Thymus (tissue), 11 donors: ENCODE measurements around the gene NEURL3. TPM values are rescaled to one million over a fixed set of nuclear protein-coding genes. Genes with fewer than 3 reads are reported as not detected.

Experiments used
- DNase-seq, 9 donors: peaks; one replicate each; pipeline ENCODE4 v3.0.0-alpha.2; 2013; ENCODE audit warnings: low spot score in 9 of 9, low read depth in 6 of 9, missing footprints in 1 of 9
- H3K27ac ChIP-seq, 2 donors: one replicate each; pipeline ENCODE4 v1.5.1; 2013; ENCODE audit warnings: control low read depth in 1 of 2, low read depth in 1 of 2, low read length in 1 of 2, mild to moderate bottlenecking in 1 of 2, moderate library complexity in 1 of 2
- H3K27me3 ChIP-seq, 2 donors: one replicate each; pipeline ENCODE4 v1.5.1; 2013; ENCODE audit warnings: low read length in 1 of 2; ENCODE audit not compliant: control insufficient read depth in 2 of 2, insufficient read depth in 1 of 2
- H3K36me3 ChIP-seq, 2 donors: one replicate each; pipeline ENCODE4 v1.5.1; 2013; ENCODE audit warnings: low read length in 1 of 2, mild to moderate bottlenecking in 1 of 2, moderate library complexity in 1 of 2; ENCODE audit not compliant: control insufficient read depth in 2 of 2, insufficient read depth in 2 of 2
- H3K4me1 ChIP-seq, 2 donors: one replicate each; pipeline ENCODE4 v1.5.1; 2013; ENCODE audit warnings: low read length in 2 of 2; ENCODE audit not compliant: control insufficient read depth in 2 of 2, insufficient read depth in 2 of 2
- H3K4me3 ChIP-seq, 2 donors: one replicate each; pipeline ENCODE4 v1.5.1; 2013; ENCODE audit warnings: low read length in 2 of 2, control low read depth in 1 of 2, mild to moderate bottlenecking in 1 of 2
- H3K9me3 ChIP-seq, 2 donors: one replicate each; pipeline ENCODE4 v1.5.1; 2013; ENCODE audit warnings: low read length in 1 of 2, mild to moderate bottlenecking in 1 of 2; ENCODE audit not compliant: control insufficient read depth in 2 of 2, insufficient read depth in 1 of 2
- WGBS: extraction: QIAGEN DNeasy Blood & Tissue Kit; methylation state at CpG from one replicate; pipeline ENCODE4 v1.1.7; 2013; 5-methylcytosine and 5-hydroxymethylcytosine counted together
- polyA plus RNA-seq: library from polyadenylated mRNA; stranded (reverse); fragments of 200-250 nt; gene quantifications from one replicate; pipeline ENCODE4 v1.2.3, GENCODE V29; 2013
- total RNA-seq: library from RNA; stranded (reverse); fragments of 120-200 nt; gene quantifications from one replicate; pipeline ENCODE4 v1.2.4, GENCODE V29; 2013
- donor health status: healthy.

The NEURL3 gene
- total and polyA plus RNA-seq, 2 donors = 1.8 to 9.0 TPM

DNA sequence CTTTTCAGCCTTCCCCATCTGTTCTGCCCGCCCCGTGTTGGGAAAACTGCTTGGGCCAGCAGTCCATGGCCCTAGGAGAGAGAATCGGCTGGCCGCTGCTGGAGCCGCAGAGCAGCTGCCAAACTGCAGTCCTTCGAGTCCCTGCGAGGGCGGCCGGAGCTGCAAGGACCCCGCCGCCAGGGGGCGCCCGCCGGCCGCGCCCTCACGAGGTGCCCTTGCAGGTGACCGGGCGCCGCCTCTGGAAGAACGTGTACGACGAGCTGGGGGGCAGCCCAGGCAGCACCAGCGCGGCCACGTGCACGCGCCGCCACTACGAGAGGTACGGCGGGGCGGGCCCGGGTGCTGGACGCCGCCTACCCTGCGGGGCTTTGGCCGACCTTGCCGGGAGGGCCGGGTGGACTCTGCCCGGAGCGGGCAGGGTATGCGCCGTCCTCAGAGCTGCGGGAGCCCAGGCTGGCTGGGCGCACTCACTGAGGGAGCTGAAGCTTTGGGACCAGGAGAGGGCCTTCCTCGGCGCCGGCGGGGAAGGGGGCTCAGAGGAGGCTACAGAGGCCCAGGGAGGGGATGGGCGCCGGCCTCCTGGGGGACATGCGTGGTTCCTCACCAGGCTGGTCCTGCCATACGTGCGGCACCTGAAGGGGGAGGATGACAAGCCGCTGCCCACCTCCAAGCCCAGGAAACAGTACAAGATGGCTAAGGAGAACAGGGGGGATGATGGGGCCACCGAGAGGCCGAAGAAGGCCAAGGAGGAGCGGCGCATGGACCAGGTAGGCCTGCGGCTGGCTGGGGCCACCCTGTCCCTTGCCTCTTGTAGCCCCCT, 45.0 kb upstream of the NEURL3 start:
- Histone ChIP-seq H3K9me3 (no peaks in the 10 kb centered on the region), H3K4me3 (no peak overlapping the region), H3K27ac (no peak overlapping the region), H3K4me1 (peaks cover 7 to 18% of the 10 kb centered on the region in 2 donors), H3K36me3 (peaks cover 50 to 56% of the 10 kb centered on the region in 2 donors), H3K27me3 (no peaks in the 10 kb centered on the region)
- 95% methylated on average over 61 of the region's 61 CpGs for whole genome bisulfite sequencing
- no peak for DNase-seq

DNA sequence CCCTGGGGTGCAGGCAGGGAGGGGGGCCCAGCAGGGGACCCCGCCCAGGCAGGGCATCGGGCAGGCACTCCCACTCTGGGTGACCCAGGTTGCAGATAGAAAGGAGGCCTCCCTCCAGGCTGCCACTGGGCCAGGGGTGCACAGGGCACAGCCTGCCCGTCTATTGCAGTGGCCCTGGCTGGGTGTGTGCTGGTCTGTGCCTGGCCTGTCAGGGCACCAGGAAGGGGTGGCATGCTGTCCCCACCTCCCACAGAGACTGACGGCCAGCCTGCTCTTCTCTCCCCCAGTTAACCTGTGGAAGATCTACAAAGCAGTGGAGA, 44.3 kb upstream of the NEURL3 start:
- WGBS = 97% methylated on average over 4 of the region's 4 CpGs
- peaks cover 7 to 15% of the 10 kb centered on the region in 2 donors for H3K4me1 ChIP-seq
- H3K27me3 ChIP-seq = no peaks in the 10 kb centered on the region
- no peaks in the 10 kb centered on the region for H3K9me3 ChIP-seq
- DNase-seq = no peak
- H3K36me3 ChIP-seq = peaks cover 51 to 56% of the 10 kb centered on the region in 2 donors
- H3K4me3 ChIP-seq = no peak overlapping the region
- no peak overlapping the region for H3K27ac ChIP-seq

DNA sequence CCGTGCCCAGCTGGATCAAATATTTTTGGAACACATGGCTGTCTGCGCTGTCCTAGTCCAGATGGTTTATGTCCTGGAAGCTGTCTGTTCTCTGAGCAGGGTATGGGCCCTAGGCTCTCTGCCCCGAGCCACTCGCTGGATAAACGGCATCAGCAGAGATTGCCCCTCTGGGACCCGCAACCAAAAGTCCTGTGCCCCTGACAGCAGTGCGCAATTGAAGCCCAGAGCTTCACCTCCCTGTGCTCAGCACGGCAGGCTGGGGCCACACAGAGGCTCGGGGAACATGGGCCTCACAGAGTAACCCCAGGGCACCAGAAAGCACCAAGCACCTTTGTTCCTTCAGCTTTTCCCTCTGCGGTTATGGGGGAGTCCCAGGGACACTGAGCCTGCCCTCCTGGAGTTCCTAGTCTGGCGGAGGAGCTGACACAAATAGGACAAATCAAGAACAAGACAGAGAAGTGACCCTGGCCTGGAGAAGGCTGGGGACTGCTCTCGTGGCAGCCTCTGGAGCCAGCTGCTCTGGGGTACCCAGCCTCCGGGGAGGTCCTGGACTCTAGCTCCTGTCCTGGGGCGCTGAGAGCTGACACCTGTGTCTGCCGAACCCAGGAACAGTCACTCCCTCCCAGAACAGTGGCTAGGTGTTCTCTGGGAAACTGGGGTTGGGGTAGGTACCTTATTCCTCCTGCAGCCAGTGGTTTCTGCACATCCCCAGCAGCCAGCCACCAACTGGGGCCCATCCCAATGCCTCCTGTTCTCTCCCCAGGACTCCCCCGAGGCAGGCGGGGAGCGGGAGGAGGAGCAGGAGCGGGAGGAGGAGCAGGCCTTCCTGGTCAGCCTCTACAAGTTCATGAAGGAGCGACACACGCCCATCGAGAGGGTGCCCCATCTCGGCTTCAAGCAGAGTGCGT, 43.7 kb upstream of the NEURL3 start:
- no peak overlapping the region for H3K4me3 ChIP-seq
- H3K4me1 ChIP-seq = peaks cover 7 to 11% of the 10 kb centered on the region in 2 donors
- peaks cover 55 to 56% of the 10 kb centered on the region in 2 donors for H3K36me3 ChIP-seq
- no peak for DNase-seq
- H3K9me3 ChIP-seq = no peaks in the 10 kb centered on the region
- no peaks in the 10 kb centered on the region for H3K27me3 ChIP-seq
- WGBS = 97% methylated on average over 24 of the region's 24 CpGs
- no peak overlapping the region for H3K27ac ChIP-seq

DNA sequence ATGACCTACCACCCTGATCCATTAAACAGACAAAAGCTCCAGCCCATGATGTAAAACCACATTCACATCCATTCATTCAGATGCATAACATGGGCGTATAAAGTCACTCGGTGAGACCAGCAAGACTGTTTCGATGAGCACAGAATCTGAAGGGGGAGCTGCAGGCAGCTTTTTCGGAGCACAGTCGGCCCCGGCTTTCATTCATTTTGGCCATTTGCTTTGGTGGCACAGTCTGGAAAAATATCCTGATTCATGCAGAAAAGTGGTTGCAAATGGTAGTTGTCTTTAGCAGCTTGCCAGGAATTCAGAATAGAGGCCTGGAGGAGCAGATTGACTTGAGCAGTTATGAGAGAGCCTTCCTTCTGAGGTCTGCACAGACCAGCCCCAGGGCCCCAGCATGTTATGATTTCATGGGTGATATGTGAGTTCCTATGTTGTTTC, 42.6 kb upstream of the NEURL3 start:
- Histone ChIP-seq H3K27ac (no peak overlapping the region), H3K9me3 (no peaks in the 10 kb centered on the region), H3K27me3 (no peaks in the 10 kb centered on the region), H3K4me3 (no peak overlapping the region), H3K4me1 (peaks cover 7 to 11% of the 10 kb centered on the region in 2 donors), H3K36me3 (peaks cover 59 to 61% of the 10 kb centered on the region in 2 donors)
- no peak for DNase-seq
- 96% methylated on average over 6 of the region's 6 CpGs for WGBS

DNA sequence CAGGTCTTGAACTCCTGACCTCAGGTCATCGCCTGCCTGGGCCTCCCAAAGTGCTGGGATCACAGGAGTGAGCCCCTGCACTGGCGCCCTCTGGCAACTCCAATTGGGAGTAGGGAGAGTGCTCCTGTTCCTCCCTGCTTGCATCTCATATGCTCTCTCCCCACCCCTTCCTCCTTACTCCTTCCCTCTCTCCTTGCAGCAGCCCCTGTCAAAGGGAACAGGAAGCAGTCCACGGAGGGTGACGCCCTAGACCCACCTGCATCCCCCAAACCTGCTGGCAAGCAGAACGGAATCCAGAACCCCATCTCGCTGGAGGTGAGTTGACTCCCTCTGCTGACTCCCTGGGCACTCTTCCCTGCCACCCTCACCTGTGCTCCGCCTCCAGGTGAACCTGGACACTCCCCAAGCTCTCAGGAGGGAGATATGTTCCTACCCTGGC, 42.1 kb upstream of the NEURL3 start:
- H3K9me3 ChIP-seq = no peaks in the 10 kb centered on the region
- WGBS = 88% methylated on average over 7 of the region's 7 CpGs
- peaks cover 7 to 11% of the 10 kb centered on the region in 2 donors for H3K4me1 ChIP-seq
- no peaks in the 10 kb centered on the region for H3K27me3 ChIP-seq
- DNase-seq = no peak
- H3K27ac ChIP-seq = no peak overlapping the region
- no peak overlapping the region for H3K4me3 ChIP-seq
- H3K36me3 ChIP-seq = peaks cover 59 to 62% of the 10 kb centered on the region in 2 donors

DNA sequence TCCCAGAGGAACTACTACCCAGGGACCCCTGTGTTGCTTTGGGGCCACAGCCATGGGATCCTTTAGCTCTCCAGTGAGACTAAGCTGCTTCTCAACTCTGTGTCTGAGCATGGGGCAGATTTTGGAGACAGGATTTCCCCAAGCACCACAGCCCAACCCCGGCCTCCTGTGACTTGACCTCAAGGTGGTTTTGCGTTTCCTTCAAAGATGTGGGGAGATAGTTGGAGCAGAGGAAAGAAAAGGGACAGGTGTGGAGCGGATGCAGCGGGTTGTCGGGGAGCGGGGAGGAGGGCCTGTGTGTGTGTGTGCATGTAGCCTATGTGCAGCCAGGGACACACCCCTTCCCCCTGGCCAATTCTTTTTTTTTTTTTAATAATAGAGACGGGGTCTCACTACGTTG, 41.6 kb upstream of the NEURL3 start:
- no peak overlapping the region for H3K4me3 ChIP-seq
- no peaks in the 10 kb centered on the region for H3K9me3 ChIP-seq
- 34% methylated on average over 8 of the region's 8 CpGs for WGBS
- no peaks in the 10 kb centered on the region for H3K27me3 ChIP-seq
- no peak for DNase-seq
- peaks cover 7 to 11% of the 10 kb centered on the region in 2 donors for H3K4me1 ChIP-seq
- peaks cover 55 to 61% of the 10 kb centered on the region in 2 donors for H3K36me3 ChIP-seq
- no peak overlapping the region for H3K27ac ChIP-seq

DNA sequence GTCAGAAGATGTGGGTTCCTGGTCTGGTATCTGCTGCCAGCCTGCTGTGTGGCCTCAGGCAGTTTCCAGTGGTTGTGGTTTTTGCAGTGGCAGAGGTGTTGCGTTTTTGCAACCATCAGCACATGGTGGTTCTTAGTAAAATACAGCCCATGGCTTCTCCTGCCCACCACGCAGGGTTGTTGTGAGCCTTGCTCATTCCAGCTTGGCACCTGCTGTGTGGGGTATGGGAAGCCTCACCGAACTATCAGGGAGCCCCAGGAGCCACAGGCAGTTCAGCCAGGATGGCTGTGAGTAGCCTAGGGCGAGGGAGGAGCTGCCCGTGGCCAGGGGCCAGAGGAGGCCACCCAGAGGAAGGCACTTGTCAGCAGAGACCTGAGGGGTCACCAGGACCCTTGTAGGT, 41.2 kb upstream of the NEURL3 start:
- Histone ChIP-seq H3K9me3 (no peaks in the 10 kb centered on the region), H3K27me3 (no peaks in the 10 kb centered on the region), H3K4me1 (peaks cover 7 to 11% of the 10 kb centered on the region in 2 donors), H3K36me3 (peaks cover 50 to 61% of the 10 kb centered on the region in 2 donors), H3K27ac (no peak overlapping the region), H3K4me3 (no peak overlapping the region)
- DNase-seq = no peak
- WGBS = 82% methylated on average over 5 of the region's 5 CpGs

DNA sequence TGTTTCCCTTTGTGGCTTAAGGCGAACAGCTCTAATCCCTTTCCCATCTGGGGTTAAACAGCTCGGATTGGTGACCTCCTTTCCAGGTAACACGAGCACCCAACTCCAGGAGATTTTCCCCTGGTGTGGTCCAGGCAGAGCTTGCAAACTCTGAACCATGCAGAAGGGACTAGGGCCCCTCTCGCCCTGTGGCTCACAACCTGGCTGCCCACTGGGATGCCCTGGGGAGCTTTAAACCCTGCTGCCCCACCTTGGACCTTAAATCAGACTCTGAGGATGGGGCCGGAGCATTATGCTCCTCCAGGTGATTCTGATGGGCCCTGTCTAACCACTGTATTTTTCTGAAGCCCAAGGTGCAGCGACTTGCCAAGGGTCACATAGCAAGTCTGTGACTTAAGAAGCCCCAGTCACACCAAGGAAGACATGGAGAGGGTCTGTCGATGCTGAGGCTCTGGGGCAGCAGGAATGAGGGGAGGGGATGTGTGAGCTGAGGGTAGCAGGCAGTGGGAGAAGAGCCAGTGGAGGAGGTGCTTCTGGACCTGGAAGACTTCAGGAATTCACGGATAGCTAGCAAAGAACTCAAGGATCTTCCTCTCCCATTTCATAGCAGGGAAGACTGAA, 37.3 kb upstream of the NEURL3 start:
- WGBS = 99% methylated on average over 8 of the region's 8 CpGs
- peaks cover 19 to 36% of the 10 kb centered on the region in 2 donors for H3K36me3 ChIP-seq
- no peak for DNase-seq
- no peak overlapping the region for H3K27ac ChIP-seq
- no peaks in the 10 kb centered on the region for H3K9me3 ChIP-seq
- H3K4me1 ChIP-seq = peaks cover 33 to 37% of the 10 kb centered on the region in 2 donors
- peaks cover 0 to 2% of the 10 kb centered on the region in 2 donors for H3K27me3 ChIP-seq
- H3K4me3 ChIP-seq = no peak overlapping the region
